HepG2 (cell line): ENCODE measurements around the gene SNX9. TPM values are rescaled to one million over a fixed set of nuclear protein-coding genes. Genes with fewer than 3 reads are reported as not detected.

Source experiments
- IRF2 ChIP-seq: IDR thresholded peaks from 2 replicates; pipeline ENCODE4 v1.6.1; 2018; ENCODE audit warnings: missing genetic modification reagents, missing compliant biosample characterization
- ZBTB39 ChIP-seq: sonication (generic); formaldehyde crosslinking; IDR thresholded peaks from 2 replicates; pipeline ENCODE4 v1.5.0; 2020; ENCODE audit warnings: missing genetic modification reagents
- ZNF225 ChIP-seq: sonication (generic); formaldehyde crosslinking; IDR thresholded peaks from 2 replicates; pipeline ENCODE4 v1.4.0; 2020; ENCODE audit warnings: mild to moderate bottlenecking, missing genetic modification reagents
- ZNF235 ChIP-seq: sonication (generic); formaldehyde crosslinking; IDR thresholded peaks from 2 replicates; pipeline ENCODE4 v1.8.1; 2023; ENCODE audit warnings: mild to moderate bottlenecking, missing genetic modification reagents, borderline replicate concordance
- ZNF503 ChIP-seq: sonication (generic); formaldehyde crosslinking; IDR thresholded peaks from 2 replicates; pipeline ENCODE4 v1.4.0; 2020; ENCODE audit warnings: missing genetic modification reagents
- ZNF609 ChIP-seq: sonication (generic); formaldehyde crosslinking; IDR thresholded peaks from 2 replicates; pipeline ENCODE4 v1.4.0; 2020; ENCODE audit warnings: mild to moderate bottlenecking, missing genetic modification reagents, borderline replicate concordance
- polyA plus RNA-seq, 8 experiments: library from polyadenylated mRNA; depleted of rRNA in 3 of 8; stranded (reverse) in 7 of 8; unstranded in 1 of 8; fragments of >200 nt; fragmentation: Illumina TruSeq in 4 of 8; extraction: Trizol in 4 of 8; gene quantifications; 2 replicates each; pipeline versions ENCODE4 v1.2.1 to v1.2.3, GENCODE V29; 2011 to 2016; ENCODE audit warnings: low read depth in 4 of 8, missing spikeins in 1 of 8, mixed read lengths in 1 of 8; ENCODE audit not compliant: insufficient read depth in 1 of 8
- total RNA-seq, 5 experiments: library from RNA; depleted of rRNA; stranded (reverse); fragments of >200 nt; fragmentation: Illumina TruSeq; extraction: Trizol; gene quantifications; 2 replicates each; pipeline ENCODE4 v1.2.3, GENCODE V29; 2016; ENCODE audit warnings: low read depth in 1 of 5
- TF ChIP-seq, protein P1 (sequence below): sonication (generic); formaldehyde crosslinking; IDR thresholded peaks from 2 replicates; pipeline ENCODE4 v1.8.1; 2022; ENCODE audit warnings: low read depth, mild to moderate bottlenecking, missing genetic modification reagents
- TF ChIP-seq, protein P2 (sequence below): sonication (generic); formaldehyde crosslinking; IDR thresholded peaks from 2 replicates; pipeline ENCODE4 v1.4.0; 2020; ENCODE audit warnings: mild to moderate bottlenecking, missing genetic modification reagents
- TF ChIP-seq, protein P3 (sequence below): sonication (generic); formaldehyde crosslinking; conservative IDR thresholded peaks from 2 replicates; pipeline ENCODE4 v1.4.0; 2020; ENCODE audit warnings: missing genetic modification reagents

The SNX9 gene
- total and polyA plus RNA-seq, 2 of the 13 experiments (the other 11 are each of a cell fraction or from before 2014, with no cell fraction given) = 21.9 to 36.0 TPM

- TF ChIP-seq, protein P1, sequence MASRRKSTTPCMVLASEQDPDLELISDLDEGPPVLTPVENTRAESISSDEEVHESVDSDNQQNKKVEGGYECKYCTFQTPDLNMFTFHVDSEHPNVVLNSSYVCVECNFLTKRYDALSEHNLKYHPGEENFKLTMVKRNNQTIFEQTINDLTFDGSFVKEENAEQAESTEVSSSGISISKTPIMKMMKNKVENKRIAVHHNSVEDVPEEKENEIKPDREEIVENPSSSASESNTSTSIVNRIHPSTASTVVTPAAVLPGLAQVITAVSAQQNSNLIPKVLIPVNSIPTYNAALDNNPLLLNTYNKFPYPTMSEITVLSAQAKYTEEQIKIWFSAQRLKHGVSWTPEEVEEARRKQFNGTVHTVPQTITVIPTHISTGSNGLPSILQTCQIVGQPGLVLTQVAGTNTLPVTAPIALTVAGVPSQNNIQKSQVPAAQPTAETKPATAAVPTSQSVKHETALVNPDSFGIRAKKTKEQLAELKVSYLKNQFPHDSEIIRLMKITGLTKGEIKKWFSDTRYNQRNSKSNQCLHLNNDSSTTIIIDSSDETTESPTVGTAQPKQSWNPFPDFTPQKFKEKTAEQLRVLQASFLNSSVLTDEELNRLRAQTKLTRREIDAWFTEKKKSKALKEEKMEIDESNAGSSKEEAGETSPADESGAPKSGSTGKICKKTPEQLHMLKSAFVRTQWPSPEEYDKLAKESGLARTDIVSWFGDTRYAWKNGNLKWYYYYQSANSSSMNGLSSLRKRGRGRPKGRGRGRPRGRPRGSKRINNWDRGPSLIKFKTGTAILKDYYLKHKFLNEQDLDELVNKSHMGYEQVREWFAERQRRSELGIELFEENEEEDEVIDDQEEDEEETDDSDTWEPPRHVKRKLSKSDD = no peak; the same call in 1 of the 2 replicates
- no peak for TF ChIP-seq ZNF503 (CRISPR knock-in tag)
- TF ChIP-seq, protein P2, sequence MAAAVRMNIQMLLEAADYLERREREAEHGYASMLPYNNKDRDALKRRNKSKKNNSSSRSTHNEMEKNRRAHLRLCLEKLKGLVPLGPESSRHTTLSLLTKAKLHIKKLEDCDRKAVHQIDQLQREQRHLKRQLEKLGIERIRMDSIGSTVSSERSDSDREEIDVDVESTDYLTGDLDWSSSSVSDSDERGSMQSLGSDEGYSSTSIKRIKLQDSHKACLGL = 0 out of 2 replicates have a peak, but pooled peaks have one; percentile 23
- no peak; the same call in 1 of the 2 replicates for TF ChIP-seq ZNF225
- TF ChIP-seq ZBTB39 = no peak
- TF ChIP-seq ZNF235 (CRISPR knock-in tag) = no peak
- TF ChIP-seq, protein P3, sequence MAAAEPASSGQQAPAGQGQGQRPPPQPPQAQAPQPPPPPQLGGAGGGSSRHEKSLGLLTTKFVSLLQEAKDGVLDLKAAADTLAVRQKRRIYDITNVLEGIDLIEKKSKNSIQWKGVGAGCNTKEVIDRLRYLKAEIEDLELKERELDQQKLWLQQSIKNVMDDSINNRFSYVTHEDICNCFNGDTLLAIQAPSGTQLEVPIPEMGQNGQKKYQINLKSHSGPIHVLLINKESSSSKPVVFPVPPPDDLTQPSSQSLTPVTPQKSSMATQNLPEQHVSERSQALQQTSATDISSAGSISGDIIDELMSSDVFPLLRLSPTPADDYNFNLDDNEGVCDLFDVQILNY = no peak
- TF ChIP-seq IRF2 (CRISPR knock-in tag) = no peak
- TF ChIP-seq ZNF609 (CRISPR knock-in tag) = 0 out of 2 replicates have a peak, but pooled peaks have one; percentile 22
Measured at GRCh38 chr6:157823528-157824370, 703 bp downstream of the SNX9 start (continued).
